Upper lobe of right lung (tissue), 1 donor: ENCODE data around the gene DHX15. TPM values are rescaled to one million over a fixed set of nuclear protein-coding genes. Genes with fewer than 3 reads are reported as not detected.

Experiments
- ATAC-seq: fragments of 200-7000 bp; cut with Tn5 transposase; one replicate; pipeline ENCODE4 v1.9.1; 2020; ENCODE audit warnings: mild to moderate bottlenecking, moderate library complexity
- DNase-seq: peaks from one replicate; pipeline ENCODE4 v3.0.0-alpha.2; 2020
- H3K27ac ChIP-seq: fragments of 200-600 bp; one replicate; pipeline ENCODE4 v1.8.0; 2022
- H3K27me3 ChIP-seq: fragments of 200-600 bp; one replicate; pipeline ENCODE4 v1.8.0; 2022; ENCODE audit warnings: mild to moderate bottlenecking
- H3K36me3 ChIP-seq: fragments of 200-600 bp; one replicate; pipeline ENCODE4 v1.8.0; 2022
- H3K4me1 ChIP-seq: fragments of 200-600 bp; one replicate; pipeline ENCODE4 v1.8.0; 2022
- H3K4me3 ChIP-seq: fragments of 200-600 bp; one replicate; pipeline ENCODE4 v1.8.0; 2022; ENCODE audit warnings: mild to moderate bottlenecking
- H3K9me3 ChIP-seq: fragments of 200-600 bp; one replicate; pipeline ENCODE4 v1.8.0; 2022
- CTCF ChIP-seq: fragments of 200-600 bp; IDR thresholded peaks from one replicate; pipeline ENCODE4 v1.8.0; 2022; ENCODE audit warnings: antibody characterized with exemption
- intact Hi-C: fragments of 100-400 bp; cut with DNase I; formaldehyde crosslinking; loops from one replicate; pipeline ENCODE4 v1.11.0; 2022
- total RNA-seq: library from RNA; stranded (reverse); fragmentation: NEBNext Ultra II Directional; extraction: Animal tissue kit (Norgen Biotek cat#: 25700); gene quantifications from one replicate; pipeline ENCODE4 v1.2.1, GENCODE V29; 2021
- donor health status: DM: no; HTN: yes; CAD: no; lungs with severe emphysema.

DHX15 gene
- total RNA-seq, 1 donor from 2014 or later = 101 TPM

GRCh38 chr4:24535399-24535798 lies 49.0 kb downstream of the DHX15 start:
- H3K9me3 ChIP-seq = no peaks in the 10 kb centered on the region
- no peak overlapping the region for H3K27ac ChIP-seq
- H3K4me1 ChIP-seq = peaks cover 6% of the 10 kb centered on the region
- intact Hi-C loops = no loop called here
- peaks cover 84% of the 10 kb centered on the region for H3K36me3 ChIP-seq
- no peak overlapping the region for H3K4me3 ChIP-seq
- ATAC-seq (no peak), DNase-seq (no peak)
- H3K27me3 ChIP-seq = no peaks in the 10 kb centered on the region
- TF ChIP-seq CTCF = no peak

DNA sequence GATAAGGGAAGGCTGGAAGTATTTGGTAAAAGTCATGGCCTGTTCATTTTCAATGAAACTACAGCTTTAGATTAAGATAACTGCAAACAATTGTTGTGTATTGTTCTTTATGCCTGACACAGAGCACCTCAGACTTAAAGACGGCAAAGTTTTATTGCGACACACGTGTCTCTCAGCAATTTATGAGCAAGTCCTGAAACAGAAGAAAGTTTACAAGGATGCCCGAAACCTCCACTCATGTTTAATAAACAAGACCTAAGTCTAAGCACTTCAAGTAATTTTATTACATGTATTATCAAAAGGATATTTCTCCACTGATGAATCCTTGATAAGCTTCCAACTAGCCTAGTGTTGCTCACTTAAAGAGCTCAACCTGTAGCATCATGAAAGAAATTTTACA lies 51.0 kb downstream of the DHX15 start:
- DNase-seq = no peak
- Histone ChIP-seq H3K4me1 (peaks cover 3% of the 10 kb centered on the region), H3K27me3 (no peaks in the 10 kb centered on the region), H3K4me3 (no peak overlapping the region), H3K36me3 (peaks cover 87% of the 10 kb centered on the region), H3K27ac (no peak overlapping the region), H3K9me3 (no peaks in the 10 kb centered on the region)
- no peak for ATAC-seq
- TF ChIP-seq CTCF = no peak
- intact Hi-C loops = no loop called here

DNA sequence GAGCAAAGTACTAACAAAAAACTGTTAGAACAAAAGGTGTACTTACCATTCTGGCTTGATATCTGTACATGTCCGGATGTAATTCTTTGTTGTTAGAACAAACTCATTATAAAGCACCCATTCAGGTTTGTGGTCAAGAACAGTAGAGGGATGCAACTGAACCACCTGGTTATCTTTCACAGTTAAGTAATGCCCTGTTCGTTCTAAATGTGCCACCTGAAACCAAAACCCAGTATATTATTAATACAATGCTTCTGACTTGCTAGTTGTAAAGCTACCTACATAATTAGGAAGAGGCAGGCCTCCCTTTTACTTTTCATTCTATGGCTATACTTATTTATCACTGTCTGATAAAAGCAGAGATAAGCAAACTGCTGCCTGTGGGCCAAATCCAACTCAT lies 54.8 kb downstream of the DHX15 start:
- Histone ChIP-seq H3K9me3 (no peaks in the 10 kb centered on the region), H3K4me1 (no peaks in the 10 kb centered on the region), H3K27me3 (no peaks in the 10 kb centered on the region), H3K27ac (no peak overlapping the region), H3K36me3 (peaks cover 89% of the 10 kb centered on the region), H3K4me3 (no peak overlapping the region)
- TF ChIP-seq CTCF = no peak
- ATAC-seq = no peak
- no peak for DNase-seq
- intact Hi-C loops = no loop called here

GRCh38 chr4:24527371-24527770 lies 57.0 kb downstream of the DHX15 start:
- Histone ChIP-seq H3K27me3 (no peaks in the 10 kb centered on the region), H3K9me3 (no peaks in the 10 kb centered on the region), H3K36me3 (peaks cover 76% of the 10 kb centered on the region), H3K27ac (no peak overlapping the region), H3K4me1 (no peaks in the 10 kb centered on the region), H3K4me3 (no peak overlapping the region)
- DNase-seq (no peak), ATAC-seq (no peak)
- intact Hi-C loops = no loop called here
- no peak for TF ChIP-seq CTCF

DNA sequence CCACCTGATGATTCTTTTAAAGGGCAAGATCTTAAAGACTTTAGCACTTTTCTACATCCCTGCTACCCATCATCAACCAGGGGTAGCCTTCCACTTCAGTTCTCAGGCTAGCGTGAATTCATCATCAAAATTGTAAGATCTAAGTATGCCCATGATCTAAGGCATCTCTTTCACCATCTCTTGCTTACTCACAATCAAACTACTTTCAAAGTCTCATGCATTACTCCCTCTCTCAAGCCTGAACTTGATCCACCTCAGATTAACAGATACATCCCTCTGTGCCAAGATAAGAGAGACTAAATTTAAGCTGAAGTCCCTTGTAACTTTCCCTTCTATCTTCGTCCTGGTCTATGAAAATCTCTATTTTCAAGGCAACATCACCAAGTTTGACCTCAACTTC lies 62.8 kb downstream of the DHX15 start:
- TF ChIP-seq CTCF = no peak
- Histone ChIP-seq H3K4me1 (peaks cover 13% of the 10 kb centered on the region), H3K4me3 (no peak overlapping the region), H3K27me3 (no peaks in the 10 kb centered on the region), H3K36me3 (peaks cover 31% of the 10 kb centered on the region), H3K27ac (no peak overlapping the region), H3K9me3 (no peaks in the 10 kb centered on the region)
- DNase-seq = no peak
- intact Hi-C loops = no loop called here
- ATAC-seq = no peak

GRCh38 chr4:24519649-24520048 lies 64.7 kb downstream of the DHX15 start:
- H3K9me3 ChIP-seq = no peaks in the 10 kb centered on the region
- H3K27me3 ChIP-seq = no peaks in the 10 kb centered on the region
- H3K36me3 ChIP-seq = peaks cover 19% of the 10 kb centered on the region
- DNase-seq (no peak), ATAC-seq (peak; percentile 62)
- H3K4me3 ChIP-seq = no peak overlapping the region
- H3K4me1 ChIP-seq = peaks cover 13% of the 10 kb centered on the region
- no peak overlapping the region for H3K27ac ChIP-seq
- intact Hi-C loops = no loop called here
- TF ChIP-seq CTCF = no peak
